Measurements from ENCODE around the gene CIAPIN1. TPM values are rescaled to one million over a fixed set of nuclear protein-coding genes. Genes with fewer than 3 reads are reported as not detected.

The CIAPIN1 gene
- total and polyA plus RNA-seq, 3 experiments from 2014 or later, result 52.0 to 81.1 (median 79.0) TPM

DNA sequence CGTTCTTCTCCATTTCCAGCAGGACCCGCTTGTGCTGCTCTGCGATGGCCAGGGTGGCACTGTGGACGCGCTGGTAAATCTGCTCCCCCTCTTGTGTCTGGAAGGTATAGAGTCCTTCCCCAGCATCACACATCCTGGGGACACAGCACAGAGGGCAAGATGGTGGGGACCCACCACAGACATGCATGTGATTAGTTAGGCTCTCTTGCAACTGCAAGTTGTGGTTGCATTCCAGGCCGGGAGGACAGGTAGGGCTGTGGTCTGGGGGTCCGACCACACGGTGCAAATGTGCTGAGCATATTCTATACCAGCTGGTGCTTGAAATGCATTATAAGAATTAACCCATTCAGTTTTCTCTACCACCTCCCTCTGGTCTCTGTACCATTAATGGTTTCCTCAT, 26.7 kb upstream of the CIAPIN1 start:
- DNase-seq, result no peak
- Histone ChIP-seq H3K27me3 (ENCODE audit: insufficient read depth, low read length, poor library complexity, severe bottlenecking) (no peaks in the 10 kb centered on the region), H3K4me3 (ENCODE audit: low read length) (no peak overlapping the region), H3K4me1 (ENCODE audit: insufficient read depth, low read length) (peaks cover 16% of the 10 kb centered on the region), H3K27ac (ENCODE audit: low read depth, low read length) (no peak overlapping the region), H3K36me3 (ENCODE audit: insufficient read depth, low read length) (peaks cover 20% of the 10 kb centered on the region), H3K9me3 (ENCODE audit: low read length) (no peaks in the 10 kb centered on the region)
- Mint-ChIP-seq H3K36me3 (peaks cover 0 to 38% (median 2%) of the 10 kb centered on the region in 3 donors), H3K4me3 (no peak overlapping the region), H3K9me3 (no peaks in the 10 kb centered on the region), H3K27me3 (no peaks in the 10 kb centered on the region), H3K4me1 (peaks cover 7 to 24% (median 8%) of the 10 kb centered on the region in 3 donors), H3K27ac (no peak overlapping the region)
- CTCF ChIA-PET, result interaction anchor here (0.8 to 2.5 kb wide), 3 partner anchors 9 to 14 kb away, joined by 3 to 11 read pairs (median 4); partner anchors contain the start of gene DOK4
- POLR2A ChIA-PET, result no interaction called here

DNA sequence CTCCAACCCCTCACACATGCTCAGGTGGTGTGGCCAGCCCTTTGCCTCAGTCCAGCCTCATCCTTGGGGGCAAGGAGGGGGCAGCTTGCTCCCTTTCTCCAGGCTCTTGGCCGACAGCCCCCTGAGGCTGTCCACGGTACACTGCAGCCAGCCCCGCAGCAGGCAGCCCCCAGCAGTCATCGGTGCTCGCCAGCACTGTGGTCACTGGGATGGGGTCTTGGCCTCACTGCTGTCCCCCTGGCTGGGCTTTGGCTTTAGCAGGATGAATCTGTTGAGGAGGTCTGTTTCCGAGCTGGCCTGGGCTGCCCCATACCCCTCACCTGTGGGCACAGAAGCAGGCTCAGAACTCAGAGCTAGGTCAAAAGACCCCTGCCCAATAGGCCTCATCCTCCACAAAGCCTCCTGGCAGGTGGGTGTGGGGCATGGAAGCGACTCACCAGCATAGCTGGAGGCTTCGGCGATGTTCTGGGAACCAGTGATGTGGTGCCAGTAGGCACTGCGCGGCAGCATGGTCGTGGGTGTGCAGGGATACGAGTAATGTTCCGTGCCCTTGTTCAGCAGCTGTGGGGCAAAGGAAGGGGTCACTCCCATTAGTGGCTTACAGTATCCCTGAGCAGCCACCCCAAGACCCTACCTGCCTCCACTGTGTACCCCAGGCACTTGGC, 26.1 kb upstream of the CIAPIN1 start:
- H3K27ac Mint-ChIP-seq, result peak overlapping the region in 2 of 8 donors; percentile 60 to 66
- H3K27me3 ChIP-seq (ENCODE audit: insufficient read depth, low read length, poor library complexity, severe bottlenecking), result no peaks in the 10 kb centered on the region
- peaks cover 25% of the 10 kb centered on the region for H3K36me3 ChIP-seq (ENCODE audit: insufficient read depth, low read length)
- no peak for DNase-seq
- ChIA-PET POLR2A (no interaction called here), CTCF (interaction anchor here (0.8 to 2.5 kb wide), 5 partner anchors 8 to 15 kb away, joined by 3 to 11 read pairs (median 4); partner anchors contain the start of gene DOK4)
- H3K9me3 Mint-ChIP-seq, result no peaks in the 10 kb centered on the region
- peaks cover 0 to 44% (median 3%) of the 10 kb centered on the region in 3 donors for H3K36me3 Mint-ChIP-seq
- H3K4me1 ChIP-seq (ENCODE audit: insufficient read depth, low read length), result peaks cover 16% of the 10 kb centered on the region
- H3K9me3 ChIP-seq (ENCODE audit: low read length), result no peaks in the 10 kb centered on the region
- no peak overlapping the region for H3K27ac ChIP-seq (ENCODE audit: low read depth, low read length)
- no peaks in the 10 kb centered on the region for H3K27me3 Mint-ChIP-seq
- no peak overlapping the region for H3K4me3 ChIP-seq (ENCODE audit: low read length)
- peaks cover 7 to 21% (median 8%) of the 10 kb centered on the region in 3 donors for H3K4me1 Mint-ChIP-seq
- no peak overlapping the region for H3K4me3 Mint-ChIP-seq

DNA sequence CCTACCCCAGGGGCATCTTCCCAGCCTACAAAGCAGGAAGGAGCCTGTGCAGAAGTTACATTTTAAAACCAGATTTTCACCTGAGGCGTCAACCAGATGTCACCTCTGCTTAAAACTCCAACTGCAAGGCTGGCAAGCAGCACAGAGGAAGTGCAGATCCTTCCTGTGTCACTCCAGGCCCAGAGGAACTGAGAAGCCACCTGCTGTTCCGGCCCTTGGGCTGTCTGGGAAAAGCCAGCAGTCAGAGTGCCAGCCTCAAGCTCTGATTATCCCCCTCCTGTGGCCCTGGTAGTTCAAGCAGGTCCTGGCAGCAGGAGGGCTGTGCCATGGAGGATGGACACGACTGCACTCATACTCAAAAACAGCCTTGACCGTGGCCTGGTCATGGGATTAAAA, 25.5 kb upstream of the CIAPIN1 start:
- H3K9me3 Mint-ChIP-seq, result no peaks in the 10 kb centered on the region
- Histone ChIP-seq H3K36me3 (ENCODE audit: insufficient read depth, low read length) (peaks cover 31% of the 10 kb centered on the region), H3K4me3 (ENCODE audit: low read length) (no peak overlapping the region), H3K27me3 (ENCODE audit: insufficient read depth, low read length, poor library complexity, severe bottlenecking) (no peaks in the 10 kb centered on the region), H3K27ac (ENCODE audit: low read depth, low read length) (no peak overlapping the region), H3K4me1 (ENCODE audit: insufficient read depth, low read length) (peaks cover 16% of the 10 kb centered on the region), H3K9me3 (ENCODE audit: low read length) (no peaks in the 10 kb centered on the region)
- ChIA-PET CTCF (interaction anchor here (1.1 to 1.2 kb wide), 2 partner anchors 11 to 13 kb away, joined by 3 to 4 read pairs; partner anchors contain the start of gene DOK4), POLR2A (interaction anchor here (0.5 kb wide), 1 partner anchor 9 kb away, joined by 3 read pairs; no protein-coding TSS in a partner anchor)
- peaks cover 7 to 24% (median 8%) of the 10 kb centered on the region in 3 donors for H3K4me1 Mint-ChIP-seq
- H3K27ac Mint-ChIP-seq, result peak overlapping the region in 3 of 8 donors; percentile 60 to 73 (median 66)
- no peaks in the 10 kb centered on the region for H3K27me3 Mint-ChIP-seq
- H3K36me3 Mint-ChIP-seq, result peaks cover 0 to 51% (median 4%) of the 10 kb centered on the region in 3 donors
- no peak overlapping the region for H3K4me3 Mint-ChIP-seq
- no peak for DNase-seq

DNA sequence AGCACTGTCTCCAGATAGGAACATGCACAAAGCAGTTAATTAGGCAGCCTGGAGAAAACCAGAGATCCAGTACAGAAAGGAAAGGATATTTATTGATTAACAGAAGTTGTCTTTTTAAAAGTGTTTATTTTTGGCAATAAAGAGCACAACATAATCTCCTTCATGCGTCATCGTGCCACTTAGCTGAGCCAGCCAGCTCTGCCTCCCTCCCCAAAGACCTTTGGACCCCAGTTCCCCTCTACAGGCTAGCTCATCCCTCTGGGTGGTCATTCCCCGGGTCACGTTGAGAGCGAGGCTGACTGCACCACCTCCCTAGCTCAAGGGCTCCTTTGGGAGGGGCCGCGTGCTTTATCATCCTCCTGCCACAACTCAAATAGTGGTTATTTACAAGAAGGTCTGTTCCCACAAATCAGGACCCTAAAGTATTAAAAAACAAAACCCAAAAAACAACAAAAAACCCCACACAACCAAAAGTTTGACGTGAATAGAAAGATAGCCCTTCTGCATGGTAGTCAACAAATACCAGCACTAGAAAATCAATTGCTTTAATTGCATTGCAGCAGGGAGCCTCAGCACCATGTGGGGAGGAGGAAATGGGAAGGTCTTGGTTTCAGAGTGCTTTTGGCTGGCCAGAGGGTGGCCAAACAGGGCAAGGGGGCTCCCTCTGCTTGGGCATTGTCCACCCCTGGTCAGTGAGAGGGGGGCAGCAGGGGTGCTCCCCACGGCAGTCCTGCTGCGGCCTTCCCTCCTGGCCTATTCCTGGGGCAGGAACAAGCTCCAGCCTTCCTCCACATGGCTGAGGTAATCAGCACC, 24.9 kb upstream of the CIAPIN1 start:
- Mint-ChIP-seq H3K27me3 (no peaks in the 10 kb centered on the region), H3K27ac (peak overlapping the region in 3 of 8 donors; percentile 35 to 73 (median 47)), H3K9me3 (no peaks in the 10 kb centered on the region), H3K4me3 (no peak overlapping the region), H3K36me3 (peaks cover 0 to 57% (median 6%) of the 10 kb centered on the region in 3 donors), H3K4me1 (peaks cover 8 to 23% (median 11%) of the 10 kb centered on the region in 3 donors)
- no peaks in the 10 kb centered on the region for H3K9me3 ChIP-seq (ENCODE audit: low read length)
- peaks cover 16% of the 10 kb centered on the region for H3K4me1 ChIP-seq (ENCODE audit: insufficient read depth, low read length)
- H3K36me3 ChIP-seq (ENCODE audit: insufficient read depth, low read length), result peaks cover 33% of the 10 kb centered on the region
- no peak overlapping the region for H3K4me3 ChIP-seq (ENCODE audit: low read length)
- CTCF ChIA-PET, result interaction anchor here (0.9 to 1.2 kb wide), 3 partner anchors 12 to 48 kb away, joined by 3 to 4 read pairs (median 3); partner anchors contain the start of gene DOK4
- POLR2A ChIA-PET, result interaction anchor here (0.5 kb wide), 1 partner anchor 8 kb away, joined by 3 read pairs; no protein-coding TSS in a partner anchor
- no peak overlapping the region for H3K27ac ChIP-seq (ENCODE audit: low read depth, low read length)
- no peak for DNase-seq
- H3K27me3 ChIP-seq (ENCODE audit: insufficient read depth, low read length, poor library complexity, severe bottlenecking), result no peaks in the 10 kb centered on the region

DNA sequence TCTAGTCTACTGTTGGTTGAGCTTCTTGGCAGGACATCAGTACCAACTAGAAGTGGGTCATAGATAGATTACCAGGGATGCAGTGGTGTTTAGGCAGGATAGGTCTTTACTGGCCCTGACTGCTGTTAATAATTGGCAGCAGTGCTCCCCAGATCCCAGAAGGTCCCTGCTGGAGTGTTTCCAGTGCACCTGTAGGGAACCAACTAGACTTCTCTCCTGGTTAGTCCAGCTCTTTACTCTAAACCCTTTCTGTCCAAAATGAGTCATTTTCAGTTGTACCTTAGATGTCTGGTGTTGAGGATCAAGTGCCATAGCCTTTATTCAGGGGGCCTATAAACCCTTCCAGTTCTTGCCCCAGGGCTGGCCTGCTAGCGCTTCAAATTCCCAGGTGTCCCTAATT, 24.0 kb upstream of the CIAPIN1 start:
- Mint-ChIP-seq H3K27me3 (no peaks in the 10 kb centered on the region), H3K9me3 (no peaks in the 10 kb centered on the region), H3K4me1 (peaks cover 5 to 15% (median 8%) of the 10 kb centered on the region in 3 donors), H3K27ac (no peak overlapping the region), H3K4me3 (no peak overlapping the region), H3K36me3 (peaks cover 0 to 63% (median 6%) of the 10 kb centered on the region in 3 donors)
- peaks cover 8% of the 10 kb centered on the region for H3K4me1 ChIP-seq (ENCODE audit: insufficient read depth, low read length)
- H3K27ac ChIP-seq (ENCODE audit: low read depth, low read length), result no peak overlapping the region
- H3K4me3 ChIP-seq (ENCODE audit: low read length), result no peak overlapping the region
- ChIA-PET POLR2A (no interaction called here), CTCF (interaction anchor here (0.9 kb wide), 2 partner anchors 9 to 49 kb away, joined by 3 read pairs; partner anchors contain the start of gene POLR2C)
- H3K9me3 ChIP-seq (ENCODE audit: low read length), result no peaks in the 10 kb centered on the region
- H3K36me3 ChIP-seq (ENCODE audit: insufficient read depth, low read length), result peaks cover 37% of the 10 kb centered on the region
- DNase-seq, result no peak
- no peaks in the 10 kb centered on the region for H3K27me3 ChIP-seq (ENCODE audit: insufficient read depth, low read length, poor library complexity, severe bottlenecking)

DNA sequence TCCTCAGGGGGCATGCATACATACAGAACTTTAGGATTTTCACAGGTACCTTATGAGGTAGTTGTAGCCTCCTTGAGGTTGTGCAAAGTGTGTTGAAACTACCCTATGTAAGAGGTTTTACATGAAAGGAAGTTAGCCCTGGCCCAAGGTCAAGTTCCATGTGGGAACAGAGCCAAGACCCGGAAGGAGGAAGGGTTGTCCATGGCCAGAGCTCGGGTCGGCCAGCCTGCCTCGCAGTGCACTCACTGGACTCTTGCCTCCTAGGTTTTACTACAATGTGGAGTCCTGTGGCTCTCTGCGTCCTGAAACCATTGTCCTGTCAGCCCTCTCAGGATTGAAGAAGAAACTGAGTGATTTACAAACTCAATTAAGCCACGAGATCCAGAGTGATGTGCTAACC, 23.5 kb upstream of the CIAPIN1 start:
- no peak for DNase-seq
- Histone ChIP-seq H3K4me3 (ENCODE audit: low read length) (no peak overlapping the region), H3K9me3 (ENCODE audit: low read length) (no peaks in the 10 kb centered on the region), H3K4me1 (ENCODE audit: insufficient read depth, low read length) (peaks cover 3% of the 10 kb centered on the region), H3K36me3 (ENCODE audit: insufficient read depth, low read length) (peaks cover 42% of the 10 kb centered on the region), H3K27ac (ENCODE audit: low read depth, low read length) (no peak overlapping the region), H3K27me3 (ENCODE audit: insufficient read depth, low read length, poor library complexity, severe bottlenecking) (no peaks in the 10 kb centered on the region)
- CTCF ChIA-PET, result interaction anchor here (0.9 kb wide), 1 partner anchor 8 kb away, joined by 3 read pairs; the partner anchor contains the start of gene POLR2C
- peaks cover 7 to 15% (median 10%) of the 10 kb centered on the region in 3 donors for H3K4me1 Mint-ChIP-seq
- no peak overlapping the region for H3K4me3 Mint-ChIP-seq
- POLR2A ChIA-PET, result no interaction called here
- H3K36me3 Mint-ChIP-seq, result peaks cover 0 to 68% (median 8%) of the 10 kb centered on the region in 3 donors
- no peaks in the 10 kb centered on the region for H3K9me3 Mint-ChIP-seq
- no peaks in the 10 kb centered on the region for H3K27me3 Mint-ChIP-seq
- H3K27ac Mint-ChIP-seq, result no peak overlapping the region

DNA sequence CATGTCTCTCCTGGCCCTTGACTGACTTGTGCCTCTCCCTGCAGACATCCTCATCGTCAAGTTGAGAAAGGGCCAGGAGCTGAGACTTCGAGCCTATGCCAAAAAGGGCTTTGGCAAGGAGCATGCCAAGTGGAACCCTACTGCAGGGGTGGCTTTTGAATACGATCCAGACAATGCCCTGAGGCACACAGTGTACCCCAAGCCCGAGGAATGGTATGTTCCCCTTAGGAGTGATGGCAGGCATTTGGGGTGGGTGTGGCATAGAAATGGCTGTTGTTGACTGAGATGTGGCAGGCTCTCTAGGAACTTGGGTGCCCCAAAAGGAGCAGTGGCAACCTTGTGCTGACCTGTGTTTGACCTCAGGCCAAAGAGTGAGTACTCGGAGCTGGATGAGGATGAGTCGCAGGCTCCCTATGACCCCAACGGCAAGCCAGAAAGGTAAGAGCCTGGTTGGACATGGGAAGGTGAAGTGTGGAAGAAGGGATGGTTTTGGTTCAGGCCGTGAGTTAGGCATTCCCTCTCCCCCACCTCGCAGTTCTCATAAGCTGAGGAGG, 22.8 kb upstream of the CIAPIN1 start:
- Histone ChIP-seq H3K4me3 (ENCODE audit: low read length) (no peak overlapping the region), H3K36me3 (ENCODE audit: insufficient read depth, low read length) (peaks cover 46% of the 10 kb centered on the region), H3K4me1 (ENCODE audit: insufficient read depth, low read length) (peaks cover under 1% of the 10 kb centered on the region), H3K27me3 (ENCODE audit: insufficient read depth, low read length, poor library complexity, severe bottlenecking) (no peaks in the 10 kb centered on the region), H3K27ac (ENCODE audit: low read depth, low read length) (no peak overlapping the region), H3K9me3 (ENCODE audit: low read length) (no peaks in the 10 kb centered on the region)
- DNase-seq, result no peak
- no peaks in the 10 kb centered on the region for H3K9me3 Mint-ChIP-seq
- peaks cover 11 to 21% (median 17%) of the 10 kb centered on the region in 3 donors for H3K4me1 Mint-ChIP-seq
- POLR2A ChIA-PET, result no interaction called here
- H3K36me3 Mint-ChIP-seq, result peaks cover 0 to 75% (median 8%) of the 10 kb centered on the region in 3 donors
- CTCF ChIA-PET, result no interaction called here
- no peak overlapping the region for H3K4me3 Mint-ChIP-seq
- peak overlapping the region in 2 of 8 donors; percentile 33 to 73 for H3K27ac Mint-ChIP-seq
- H3K27me3 Mint-ChIP-seq, result no peaks in the 10 kb centered on the region
